ELR (cell line): ENCODE measurements around the gene GPATCH8.
A peak's percentile ranks its signal among the peaks of the same experiment; 100 is the strongest.
"Not testable (repeated sequence)": the region's sequence is repeated elsewhere in the genome, so short reads cannot be mapped to it uniquely, and the experiment has no call there.

Experiments
- DNase-seq: peaks from one replicate; pipeline ENCODE4 v3.0.0-alpha.2; 2015; ENCODE audit warnings: low read depth

GPATCH8 gene

GRCh38 chr17:44374306-44375195 lies 128.7 kb downstream of the GPATCH8 start:
- DNase-seq = no peak

GRCh38 chr17:44372036-44372435 lies 131.2 kb downstream of the GPATCH8 start:
- DNase-seq = no peak

GRCh38 chr17:44369414-44370023 lies 133.7 kb downstream of the GPATCH8 start:
- not testable (repeated sequence) for DNase-seq

DNA sequence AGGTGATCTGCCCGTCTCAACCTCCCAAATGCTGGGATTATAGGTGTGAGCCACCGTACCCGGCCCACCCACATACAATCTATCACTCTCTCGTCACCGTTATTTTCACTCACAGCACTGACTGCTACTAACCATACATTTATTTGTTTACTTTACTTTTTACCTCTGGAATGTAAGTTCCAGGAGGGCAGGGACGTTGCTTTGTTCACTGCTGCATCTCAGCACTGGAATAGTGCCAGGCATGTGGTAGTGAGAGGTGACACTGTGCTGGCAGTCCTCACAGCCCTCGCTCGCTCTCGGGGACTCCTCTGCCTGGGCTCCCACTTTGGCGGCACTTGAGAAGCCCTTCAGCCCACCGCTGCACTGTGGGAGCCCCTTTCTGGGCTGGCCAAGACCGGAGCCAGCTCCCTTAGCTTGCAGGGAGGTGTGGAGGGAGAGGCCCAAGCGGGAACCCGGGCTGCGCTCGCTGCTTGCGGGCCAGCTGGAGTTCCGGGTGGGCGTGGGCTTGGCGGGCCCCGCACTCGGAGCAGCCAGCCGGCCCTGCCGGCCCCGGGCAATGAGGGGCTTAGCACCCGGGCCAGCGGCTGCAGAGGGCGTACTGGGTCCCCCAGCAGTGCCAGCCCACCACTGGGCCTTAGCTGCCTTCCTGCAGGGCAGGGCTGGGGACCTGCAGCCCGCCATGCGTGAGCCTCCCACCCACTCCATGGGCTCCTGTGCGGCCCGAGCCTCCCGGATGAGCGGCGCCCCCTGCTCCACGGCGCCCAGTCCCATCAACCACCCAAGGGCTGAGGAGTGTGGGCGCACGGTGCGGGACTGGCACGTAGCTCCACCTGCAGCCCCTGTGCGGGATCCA lies 134.6 kb downstream of the GPATCH8 start:
- DNase-seq = not testable (repeated sequence)

- DNase-seq = no peak
Observed at GRCh38 chr17:44367231-44367979, 135.8 kb downstream of the GPATCH8 start.

DNA sequence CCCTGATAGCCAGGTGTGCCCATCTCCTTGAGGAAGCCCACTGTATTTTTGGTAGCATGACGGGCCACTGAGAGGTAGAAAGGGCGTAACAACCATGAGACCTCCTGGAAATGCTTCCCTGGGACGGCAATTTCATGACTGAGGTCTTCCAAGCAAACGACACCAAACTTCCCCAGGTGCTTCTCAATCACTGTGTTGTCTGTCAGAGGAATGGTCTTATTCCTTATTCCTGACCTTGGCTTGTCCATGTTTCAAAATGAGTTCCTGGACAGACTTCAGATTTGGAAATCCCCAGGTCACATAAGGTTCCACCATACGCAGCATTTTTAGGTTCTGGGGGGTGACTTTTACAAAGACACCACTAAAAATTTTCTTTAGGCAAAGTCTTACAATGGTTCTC lies 138.2 kb downstream of the GPATCH8 start:
- DNase-seq = not testable (repeated sequence)

GRCh38 chr17:44363613-44364159 lies 139.5 kb downstream of the GPATCH8 start, which contains the start of gene FAM171A2:
Gene FAM171A2, minus strand, starts transcription at chr17:44363853. Its CDS starts 139 bp downstream, at chr17:44363714.
- peak; percentile 76 for DNase-seq

- DNase-seq = peak; percentile 40
Observed at GRCh38 chr17:44362949-44363612, 140.1 kb downstream of the GPATCH8 start.

DNA sequence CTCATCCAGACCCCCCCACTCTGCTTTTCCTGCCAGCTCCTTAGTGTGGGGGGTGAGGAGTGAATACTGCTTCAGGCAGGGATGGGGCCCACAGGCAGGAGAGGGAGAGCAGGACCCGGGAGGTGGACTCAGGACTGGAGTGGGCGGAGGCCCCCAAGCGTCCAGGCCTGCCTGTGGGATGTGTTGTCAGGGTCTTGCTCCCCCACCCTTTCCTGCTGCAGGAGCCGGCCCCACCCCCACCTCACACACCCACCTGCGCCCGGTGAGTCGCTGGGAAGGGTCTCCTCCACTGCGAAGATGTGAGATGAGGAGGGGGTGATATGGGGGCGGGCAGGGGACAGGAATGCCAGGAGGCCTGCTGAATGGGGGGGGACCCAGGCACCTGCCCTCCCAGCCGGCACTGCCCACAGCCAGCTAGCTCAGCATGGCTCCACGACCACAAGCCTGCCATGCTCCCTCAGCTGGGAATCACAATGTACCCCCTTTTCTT lies 140.7 kb downstream of the GPATCH8 start:
- no peak for DNase-seq

GRCh38 chr17:44361292-44362260 lies 141.6 kb downstream of the GPATCH8 start:
- DNase-seq = no peak

DNA sequence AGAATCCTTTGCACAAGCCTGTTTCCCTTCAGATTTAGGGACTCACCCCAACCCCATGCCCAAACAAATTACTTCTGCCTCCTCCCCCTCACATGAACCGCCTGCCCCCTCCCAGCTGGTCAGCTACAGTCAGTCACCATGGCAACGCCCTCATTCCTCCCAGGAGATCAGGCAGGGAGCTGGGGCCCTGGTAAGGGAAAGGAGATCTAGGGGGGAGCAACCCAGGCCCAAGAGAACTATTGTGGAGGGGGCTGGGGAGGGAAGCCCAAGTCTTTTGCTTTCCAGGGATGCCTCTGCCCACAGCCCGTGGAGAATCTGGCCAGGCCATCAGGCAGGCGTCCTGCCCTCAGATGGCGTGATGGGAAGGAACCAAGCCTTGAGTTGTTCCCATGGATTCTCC lies 142.4 kb downstream of the GPATCH8 start:
- DNase-seq = peak; percentile 43

DNA sequence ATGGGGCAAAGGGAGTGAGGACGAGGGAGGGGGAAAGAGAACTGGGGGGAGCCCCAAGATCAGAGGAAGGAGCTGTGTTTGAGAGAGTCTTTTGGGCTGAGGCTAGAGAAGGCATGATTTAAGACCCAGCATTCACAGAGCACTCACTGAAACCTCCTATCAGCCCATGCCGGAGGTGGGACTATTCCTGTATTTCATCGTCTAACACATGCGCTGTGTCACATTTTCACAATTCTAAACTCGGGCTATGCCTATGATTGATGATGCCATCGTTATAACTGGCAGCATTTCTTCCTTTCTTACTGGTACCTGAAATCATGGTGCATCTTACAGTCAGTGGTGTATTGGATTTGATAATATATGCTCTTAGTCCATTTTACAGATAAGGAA lies 143.1 kb downstream of the GPATCH8 start:
- DNase-seq = no peak

GRCh38 chr17:44359458-44360143 lies 143.6 kb downstream of the GPATCH8 start:
- DNase-seq = no peak

GRCh38 chr17:44359006-44359405 lies 144.2 kb downstream of the GPATCH8 start:
- no peak for DNase-seq

- DNase-seq = no peak
Observed at GRCh38 chr17:44358066-44358465, 145.1 kb downstream of the GPATCH8 start.

- DNase-seq = no peak
Observed at GRCh38 chr17:44356241-44356640, 147.0 kb downstream of the GPATCH8 start.

- DNase-seq = no peak
Observed at GRCh38 chr17:44355642-44356099, 147.5 kb downstream of the GPATCH8 start.
